OCI-LY3 (cell line): ENCODE results near the gene TMPRSS13.
A peak's percentile ranks its signal among the peaks of the same experiment; 100 is the strongest.

Source experiments
- H2AFZ ChIP-seq: fragments of 200-600, 300-600 bp; shearing (Covaris generic); 2 replicates; pipeline ENCODE4 v1.6.0; 2014; ENCODE audit warnings: antibody characterized with exemption, low read depth, low read length
- H3K27ac ChIP-seq: fragments of 200-600, 300-600 bp; sonication (generic); 2 replicates; pipeline ENCODE4 v1.5.1; 2014; ENCODE audit warnings: mild to moderate bottlenecking, low read length, moderate library complexity, mixed read lengths
- H3K27me3 ChIP-seq: fragments of 200-600, 300-600 bp; sonication (generic); 2 replicates; pipeline ENCODE4 v1.6.1; 2014; ENCODE audit warnings: low read depth, low read length, mixed read lengths
- H3K36me3 ChIP-seq: fragments of 200-600, 300-600 bp; sonication (generic); replicated peaks from 2 replicates; pipeline ENCODE3; 2014; ENCODE audit warnings: low read depth, low read length, mixed read lengths
- H3K4me1 ChIP-seq: fragments of 300-600, 200-600 bp; sonication (generic); 2 replicates; pipeline ENCODE4 v1.6.1; 2014; ENCODE audit warnings: low read length, mixed read lengths
- H3K4me2 ChIP-seq: fragments of 200-600, 300-600 bp; sonication (generic); 2 replicates; pipeline ENCODE4 v1.6.1; 2014; ENCODE audit warnings: low read length, mixed read lengths
- H3K4me3 ChIP-seq: fragments of 300-600, 200-600 bp; sonication (generic); 2 replicates; pipeline ENCODE4 v1.5.1; 2014; ENCODE audit warnings: antibody characterized with exemption, mild to moderate bottlenecking, low read length, moderate library complexity
- H3K79me2 ChIP-seq: fragments of 300-600, 200-600 bp; shearing (Covaris generic); 2 replicates; pipeline ENCODE4 v1.6.1; 2014; ENCODE audit warnings: mild to moderate bottlenecking, low read length, mixed read lengths
- H3K9ac ChIP-seq: fragments of 300-600, 200-600 bp; shearing (Covaris generic); 2 replicates; pipeline ENCODE4 v1.6.0; 2014; ENCODE audit warnings: mild to moderate bottlenecking, low read length, moderate library complexity
- H3K9me3 ChIP-seq: fragments of 200-600, 300-600 bp; shearing (Covaris generic); 2 replicates; pipeline ENCODE4 v1.6.1; 2014; ENCODE audit warnings: low read length, mixed read lengths; ENCODE audit not compliant: insufficient read depth
- H4K20me1 ChIP-seq: fragments of 200-600, 300-600 bp; sonication (generic); 2 replicates; pipeline ENCODE4 v1.6.1; 2016; ENCODE audit warnings: low read length, mixed read lengths; ENCODE audit not compliant: insufficient read depth
- CTCF ChIP-seq: fragments of 200-600, 300-600 bp; sonication (generic); IDR thresholded peaks from 2 replicates; pipeline ENCODE4 v1.5.1; 2014; ENCODE audit warnings: antibody characterized with exemption, low read length, low read depth
- EZH2phosphoT487 ChIP-seq: fragments of 200-600 bp; shearing (Covaris generic); IDR thresholded peaks from 2 replicates; pipeline ENCODE4 v1.6.1; 2018; ENCODE audit warnings: antibody characterized with exemption, mixed run types, low read depth

Gene TMPRSS13

GRCh38 chr11:117941163-117941707 lies 12.0 kb upstream of the TMPRSS13 start:
- Histone ChIP-seq H3K4me2 (no peak overlapping the region), H3K27ac (no peak overlapping the region)
- no peak for TF ChIP-seq EZH2phosphoT487
- TF ChIP-seq CTCF: no peak

GRCh38 chr11:117940736-117941135 lies 11.5 kb upstream of the TMPRSS13 start:
- peaks cover 57% of the 10 kb centered on the region for H3K4me1 ChIP-seq
- peaks cover 2% of the 10 kb centered on the region; the same call in 1 of the 2 replicates for H3K79me2 ChIP-seq
- H3K36me3 ChIP-seq: peaks cover 12% of the 10 kb centered on the region
- H2AFZ ChIP-seq: no peak overlapping the region
- H3K27ac ChIP-seq: no peak overlapping the region
- no peak overlapping the region for H3K4me3 ChIP-seq
- H3K9me3 ChIP-seq: peaks cover 6% of the 10 kb centered on the region
- no peaks in the 10 kb centered on the region for H3K27me3 ChIP-seq
- H3K4me2 ChIP-seq: no peak overlapping the region
- TF ChIP-seq EZH2phosphoT487: no peak
- TF ChIP-seq CTCF: no peak
- H4K20me1 ChIP-seq: no peaks in the 10 kb centered on the region
- H3K9ac ChIP-seq: no peak overlapping the region

More at GRCh38 chr11:117941163-117941707, 12.0 kb upstream of the TMPRSS13 start:
- Histone ChIP-seq H2AFZ (no peak overlapping the region), H3K4me3 (no peak overlapping the region), H3K27me3 (no peaks in the 10 kb centered on the region), H3K9me3 (peaks cover 6% of the 10 kb centered on the region), H3K9ac (no peak overlapping the region), H4K20me1 (no peaks in the 10 kb centered on the region), H3K79me2 (peaks cover 2% of the 10 kb centered on the region; the same call in 1 of the 2 replicates), H3K36me3 (peaks cover 12% of the 10 kb centered on the region), H3K4me1 (peaks cover 57% of the 10 kb centered on the region)

- Histone ChIP-seq H3K4me3 (peak overlapping the region; percentile 50), H3K9ac (peak overlapping the region; percentile 77), H3K27me3 (no peaks in the 10 kb centered on the region), H2AFZ (no peak overlapping the region), H3K27ac (peak overlapping the region; percentile 97), H3K79me2 (peaks cover 5% of the 10 kb centered on the region; the same call in 1 of the 2 replicates), H3K9me3 (no peaks in the 10 kb centered on the region), H3K36me3 (no peaks in the 10 kb centered on the region), H3K4me2 (peak overlapping the region; percentile 80), H4K20me1 (no peaks in the 10 kb centered on the region), H3K4me1 (peaks cover 72% of the 10 kb centered on the region)
- TF ChIP-seq CTCF (no peak), EZH2phosphoT487 (no peak)
Observed at GRCh38 chr11:117936973-117937372, 7.8 kb upstream of the TMPRSS13 start.

- Histone ChIP-seq H3K79me2 (peaks cover 5% of the 10 kb centered on the region; the same call in 1 of the 2 replicates), H4K20me1 (no peaks in the 10 kb centered on the region), H3K4me2 (peak overlapping the region; percentile 74), H3K9ac (peak overlapping the region; percentile 76), H2AFZ (peak overlapping the region; percentile 40), H3K4me1 (peaks cover 94% of the 10 kb centered on the region), H3K4me3 (peak overlapping the region; percentile 39; the same call in 1 of the 2 replicates), H3K27ac (peak overlapping the region; percentile 97), H3K27me3 (no peaks in the 10 kb centered on the region), H3K36me3 (no peaks in the 10 kb centered on the region), H3K9me3 (no peaks in the 10 kb centered on the region)
- TF ChIP-seq EZH2phosphoT487: no peak
- TF ChIP-seq CTCF: no peak
Observed at GRCh38 chr11:117934526-117935307, 5.5 kb upstream of the TMPRSS13 start.
